Thyroid gland (tissue), 4 donors: ENCODE measurements around the gene JPH4.

Source experiments
- CTCF ChIP-seq, 6 experiments: fragments of 200-600 bp in 3 of 6; fragments of 450-650 bp in 3 of 6; sonication (generic) in 3 of 6; IDR thresholded peaks; one replicate each; pipeline ENCODE4 v1.5.1; 2016 to 2019; ENCODE audit warnings: antibody characterized with exemption in 6 of 6, mild to moderate bottlenecking in 2 of 6, inconsistent platforms in 1 of 6, moderate library complexity in 1 of 6
- POLR2A ChIP-seq, 2 donors: fragments of 450-650 bp; IDR thresholded peaks; one replicate each; pipeline ENCODE4 v1.6.1; 2017; ENCODE audit warnings: antibody characterized with exemption in 2 of 2, mild to moderate bottlenecking in 2 of 2, moderate library complexity in 1 of 2

- TF ChIP-seq CTCF (IDR thresholded peaks at IDR 0.05) (no peak), POLR2A (IDR thresholded peaks at IDR 0.05) (no peak)
Measured at GRCh38 chr14:23531391-23531790, 47.2 kb downstream of the JPH4 start.
